HCT116 (cell line): ENCODE measurements around the gene PIK3R1. TPM values are rescaled to one million over a fixed set of nuclear protein-coding genes. Genes with fewer than 3 reads are reported as not detected.

Experiments used
- ATAC-seq: fragments of 200-7000 bp; cut with Tn5 transposase; 2 replicates; pipeline ENCODE4 v1.9.1; 2020; ENCODE audit warnings: mild to moderate bottlenecking, moderate library complexity
- BruUV-seq: library from RNA; stranded (reverse); fragments of 400-500 nt; replicated peaks from 2 replicates; lab custom pipeline; 2021; lab: Mats Ljungman, UMichigan
- CTCF ChIA-PET: fragments of 300-600 bp; sonication (Branson Sonifier 250); formaldehyde crosslinking; loops from one replicate; lab custom pipeline; 2021; ENCODE audit warnings: antibody characterized with exemption; lab: Charles Lee
- POLR2A ChIA-PET: fragments of 300-600, 350-600 bp; sonication (Branson Sonifier 250); formaldehyde crosslinking; loops from one replicate; lab custom pipeline; 2021; ENCODE audit warnings: antibody characterized with exemption; lab: Charles Lee
- RAD21 ChIA-PET, 2 experiments: fragments of 300-600 bp; sonication (Branson Sonifier 250); formaldehyde crosslinking; loops; one replicate each; lab custom pipeline; 2023; ENCODE audit warnings: low total read pairs in 2 of 2; ENCODE audit not compliant: uncharacterized antibody in 2 of 2, unreplicated experiment in 2 of 2, low non-redundant PET in 1 of 2; lab: Charles Lee
- DNase-seq: peaks from one replicate; pipeline ENCODE4 v3.0.0-alpha.2; 2010; ENCODE audit warnings: low read depth, low spot score
- H2AFZ ChIP-seq: fragments of 200-600 bp; shearing (Covaris generic), sonication (generic); 2 replicates; pipeline ENCODE4 v1.6.1; 2017; ENCODE audit warnings: low read depth, mixed run types, mixed read lengths, antibody characterized with exemption, low read length; ENCODE audit not compliant: poor library complexity, severe bottlenecking
- H3K27ac ChIP-seq: 2 replicates; pipeline ENCODE4 v1.5.1; 2012; ENCODE audit warnings: low read depth, low read length
- H3K27me3 ChIP-seq: fragments of 200-600 bp; sonication (generic); 2 replicates; pipeline ENCODE4 v1.6.1; 2016; ENCODE audit warnings: mixed run types, low read length, mixed read lengths; ENCODE audit not compliant: insufficient read depth
- H3K36me3 ChIP-seq, 2 experiments: fragments of 200-500 bp in 1 of 2; fragments of 200-600 bp in 1 of 2; sonication (Bioruptor generic) in 1 of 2; sonication (generic) in 1 of 2; 2 replicates each; pipeline versions ENCODE4 v1.5.1 to v1.6.1; 2014 to 2016; ENCODE audit warnings: low read length in 2 of 2, inconsistent platforms in 1 of 2, mixed read lengths in 1 of 2, mixed run types in 1 of 2; ENCODE audit not compliant: insufficient read depth in 2 of 2, control insufficient read depth in 1 of 2
- H3K4me1 ChIP-seq, 2 experiments: fragments of 200-600 bp in 1 of 2; sonication (generic) in 1 of 2; 2 replicates each; pipeline versions ENCODE4 v1.5.1 to v1.6.1; 2012 to 2017; ENCODE audit warnings: low read length in 2 of 2, inconsistent platforms in 1 of 2, mild to moderate bottlenecking in 1 of 2, mixed read lengths in 1 of 2, mixed run types in 1 of 2, moderate library complexity in 1 of 2; ENCODE audit not compliant: insufficient read depth in 2 of 2, control insufficient read depth in 1 of 2
- H3K4me2 ChIP-seq: fragments of 200-600 bp; sonication (generic); 2 replicates; pipeline ENCODE4 v1.6.1; 2017; ENCODE audit warnings: mixed run types, low read length, mixed read lengths
- H3K4me3 ChIP-seq, 2 experiments: fragments of 200-600 bp in 1 of 2; sonication (generic) in 1 of 2; replicated peaks in 1 of 2; 2 replicates each; pipeline ENCODE4 v1.5.1; 2011 to 2016; ENCODE audit warnings: low read length in 2 of 2, control low read depth in 1 of 2, low read depth in 1 of 2, mild to moderate bottlenecking in 1 of 2, mixed read lengths in 1 of 2, mixed run types in 1 of 2
- H3K79me2 ChIP-seq: fragments of 200-600 bp; sonication (generic); 2 replicates; pipeline ENCODE4 v1.6.1; 2017; ENCODE audit warnings: mild to moderate bottlenecking, mixed run types, low read length, moderate library complexity, mixed read lengths; ENCODE audit not compliant: insufficient read depth
- H3K9ac ChIP-seq: fragments of 200-600 bp; sonication (generic); 2 replicates; pipeline ENCODE4 v1.6.1; 2016; ENCODE audit warnings: low read length, mixed read lengths
- H3K9me2 ChIP-seq: fragments of 200-600 bp; sonication (generic), shearing (Covaris generic); 2 replicates; pipeline ENCODE4 v1.6.1; 2017; ENCODE audit warnings: mixed run types, mild to moderate bottlenecking, moderate library complexity; ENCODE audit not compliant: insufficient read depth
- H3K9me3 ChIP-seq, 2 experiments: fragments of 200-500 bp in 1 of 2; fragments of 200-600 bp in 1 of 2; sonication (Bioruptor generic) in 1 of 2; sonication (generic) in 1 of 2; 2 replicates each; pipeline ENCODE4 v1.6.1; 2014 to 2017; ENCODE audit warnings: low read length in 2 of 2, mixed read lengths in 2 of 2, inconsistent platforms in 1 of 2, low read depth in 1 of 2, mild to moderate bottlenecking in 1 of 2, mixed run types in 1 of 2, moderate library complexity in 1 of 2; ENCODE audit not compliant: control insufficient read depth in 1 of 2, insufficient read depth in 1 of 2
- H4K20me1 ChIP-seq: fragments of 200-600 bp; sonication (generic), shearing (Covaris generic); 2 replicates; pipeline ENCODE4 v1.6.1; 2017; ENCODE audit warnings: mixed run types, mild to moderate bottlenecking, moderate library complexity; ENCODE audit not compliant: insufficient read depth
- FOSL1 ChIP-seq: IDR thresholded peaks from 2 replicates; pipeline ENCODE4 v1.6.1; 2012; ENCODE audit warnings: low read depth
- MAX ChIP-seq: IDR thresholded peaks from 2 replicates; pipeline ENCODE4 v1.6.1; 2012
- POLR2A ChIP-seq: IDR thresholded peaks from 2 replicates; pipeline ENCODE4 v1.7.0; 2011; ENCODE audit warnings: borderline replicate concordance; ENCODE audit not compliant: insufficient read depth, insufficient read length; ENCODE audit errors: extremely low read depth
- POLR2AphosphoS5 ChIP-seq: IDR thresholded peaks from 2 replicates; pipeline ENCODE4 v1.6.1; 2011; ENCODE audit warnings: mild to moderate bottlenecking, low read depth, low read length, moderate library complexity
- RAD21 ChIP-seq: IDR thresholded peaks from 2 replicates; pipeline ENCODE4 v1.6.1; 2012; ENCODE audit warnings: low read depth, mild to moderate bottlenecking
- SRF ChIP-seq: IDR thresholded peaks from 2 replicates; pipeline ENCODE4 v1.6.1; 2012; ENCODE audit warnings: low read depth
- ZFX ChIP-seq: fragments of 450-650 bp; IDR thresholded peaks from 2 replicates; pipeline ENCODE4 v1.6.1; 2017
- intact Hi-C: fragments of 100-400 bp; cut with micrococcal nuclease; formaldehyde crosslinking; loops from 2 replicates; pipeline ENCODE4 v1.10.0; 2022
- total RNA-seq: library from RNA; stranded (reverse); gene quantifications from one replicate; pipeline ENCODE4 v1.2.1, GENCODE V29; 2021; ENCODE audit not compliant: unreplicated experiment
- TF ChIP-seq, protein P1 (sequence below), 3 experiments: fragments of 200-600 bp in 1 of 3; sonication (generic) in 1 of 3; IDR thresholded peaks in 2 of 3; conservative IDR thresholded peaks in 1 of 3; 2 replicates each; pipeline ENCODE4 v1.5.1; 2012 to 2017; ENCODE audit warnings: low read depth in 2 of 3, low read length in 2 of 3, antibody characterized with exemption in 1 of 3, borderline replicate concordance in 1 of 3, control low read depth in 1 of 3, mild to moderate bottlenecking in 1 of 3, mixed read lengths in 1 of 3, mixed run types in 1 of 3, moderate library complexity in 1 of 3; ENCODE audit not compliant: insufficient read depth in 1 of 3

Gene PIK3R1
- total RNA-seq, 1 experiment from 2014 or later, result 7.2 TPM

DNA sequence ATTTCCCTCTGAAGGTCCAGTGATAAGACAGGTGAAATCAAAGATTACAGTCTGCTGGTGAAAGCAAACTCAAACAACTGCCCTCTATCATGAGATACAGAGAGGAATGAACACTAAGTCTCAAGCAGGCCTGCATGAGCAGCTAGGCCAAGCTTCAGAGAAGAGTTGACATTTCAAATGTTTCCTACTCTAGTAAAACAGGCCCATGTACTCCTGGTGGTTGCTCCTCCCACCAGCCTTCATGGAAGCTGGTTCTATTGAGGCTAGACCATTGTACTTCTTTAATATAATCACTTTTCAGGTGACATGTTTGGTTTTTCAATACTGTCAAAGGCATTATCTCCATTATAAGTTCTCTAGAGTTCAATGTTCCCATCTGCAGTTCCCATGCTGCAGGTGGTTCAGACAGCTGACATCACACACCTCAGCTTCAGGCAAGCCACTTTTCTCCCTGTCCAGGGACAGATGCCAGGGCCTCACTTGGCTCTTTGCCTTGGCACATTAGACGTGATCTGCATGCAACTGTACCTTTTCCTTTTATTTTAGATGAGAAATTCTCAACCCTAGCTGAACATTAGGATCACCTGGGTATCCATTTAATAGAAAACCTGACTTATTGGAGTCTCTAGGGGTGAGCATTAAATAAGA is 89.8 kb downstream of the PIK3R1 start:
- ATAC-seq, result no peak
- H3K4me3 ChIP-seq, result no peak overlapping the region
- no peak for DNase-seq
- no peak overlapping the region for H3K9ac ChIP-seq
- no peaks in the 10 kb centered on the region for H3K4me1 ChIP-seq
- no peaks in the 10 kb centered on the region for H4K20me1 ChIP-seq
- H3K4me2 ChIP-seq, result no peak overlapping the region
- TF ChIP-seq RAD21 (no peak), MAX (no peak), FOSL1 (no peak), SRF (no peak), ZFX (no peak), POLR2A (no peak)
- H3K79me2 ChIP-seq, result no peaks in the 10 kb centered on the region
- no peaks in the 10 kb centered on the region for H3K9me2 ChIP-seq
- intact Hi-C loops, result no loop called here
- CTCF ChIA-PET, result no interaction called here
- no peaks in the 10 kb centered on the region for H3K27me3 ChIP-seq
- H3K9me3 ChIP-seq, result no peaks in the 10 kb centered on the region
- no peak overlapping the region for H3K27ac ChIP-seq
- BruUV-seq, result no TSS peak
- no peaks in the 10 kb centered on the region for H3K36me3 ChIP-seq
- RAD21 ChIA-PET, result no interaction called here
- H2AFZ ChIP-seq, result no peak overlapping the region
- POLR2A ChIA-PET, result no interaction called here

- no peak for TF ChIP-seq POLR2AphosphoS5
- TF ChIP-seq, protein P1, sequence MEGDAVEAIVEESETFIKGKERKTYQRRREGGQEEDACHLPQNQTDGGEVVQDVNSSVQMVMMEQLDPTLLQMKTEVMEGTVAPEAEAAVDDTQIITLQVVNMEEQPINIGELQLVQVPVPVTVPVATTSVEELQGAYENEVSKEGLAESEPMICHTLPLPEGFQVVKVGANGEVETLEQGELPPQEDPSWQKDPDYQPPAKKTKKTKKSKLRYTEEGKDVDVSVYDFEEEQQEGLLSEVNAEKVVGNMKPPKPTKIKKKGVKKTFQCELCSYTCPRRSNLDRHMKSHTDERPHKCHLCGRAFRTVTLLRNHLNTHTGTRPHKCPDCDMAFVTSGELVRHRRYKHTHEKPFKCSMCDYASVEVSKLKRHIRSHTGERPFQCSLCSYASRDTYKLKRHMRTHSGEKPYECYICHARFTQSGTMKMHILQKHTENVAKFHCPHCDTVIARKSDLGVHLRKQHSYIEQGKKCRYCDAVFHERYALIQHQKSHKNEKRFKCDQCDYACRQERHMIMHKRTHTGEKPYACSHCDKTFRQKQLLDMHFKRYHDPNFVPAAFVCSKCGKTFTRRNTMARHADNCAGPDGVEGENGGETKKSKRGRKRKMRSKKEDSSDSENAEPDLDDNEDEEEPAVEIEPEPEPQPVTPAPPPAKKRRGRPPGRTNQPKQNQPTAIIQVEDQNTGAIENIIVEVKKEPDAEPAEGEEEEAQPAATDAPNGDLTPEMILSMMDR (IDR thresholded peaks at IDR 0.05 in 2 of 3, conservative IDR thresholded peaks at IDR 0.05 in 1 of 3; ENCODE audit: borderline replicate concordance in 1 of 3, insufficient read depth in 1 of 3, low read depth in 2 of 3, low read length in 2 of 3), result no peak
- intact Hi-C loops, result no loop called here
- H3K4me3 ChIP-seq, result no peak overlapping the region
- BruUV-seq, result no TSS peak
- H3K9me3 ChIP-seq, result no peaks in the 10 kb centered on the region
- H3K4me2 ChIP-seq, result no peak overlapping the region
- H3K9ac ChIP-seq, result no peak overlapping the region
- no peaks in the 10 kb centered on the region for H3K4me1 ChIP-seq
- H3K79me2 ChIP-seq, result no peaks in the 10 kb centered on the region
- ChIA-PET RAD21 (no interaction called here), POLR2A (no interaction called here), CTCF (no interaction called here)
- H3K9me2 ChIP-seq, result no peaks in the 10 kb centered on the region
- no peak overlapping the region for H3K27ac ChIP-seq
- DNase-seq (no peak), ATAC-seq (no peak)
- H4K20me1 ChIP-seq, result no peaks in the 10 kb centered on the region
- H3K27me3 ChIP-seq, result no peaks in the 10 kb centered on the region
- H2AFZ ChIP-seq, result no peak overlapping the region
- no peaks in the 10 kb centered on the region for H3K36me3 ChIP-seq
These were observed 90.9 kb downstream of the PIK3R1 start for GRCh38 chr5:68306361-68307014.
